ENCODE measurements around the gene IL36A.

GRCh38 chr2:112994648-112995047 lies 10.6 kb upstream of the IL36A start:
- TF ChIP-seq EZH2phosphoT487 (IDR thresholded peaks at IDR 0.05; ENCODE audit: insufficient read depth, low read depth) (no peak), EZH2 (IDR thresholded peaks at IDR 0.05; ENCODE audit: insufficient read depth, poor library complexity, severe bottlenecking) (no peak)
